Activated CD8-positive, alpha-beta T cell treated with anti-CD3 and anti-CD28 coated beads, Interleukin-2, amount 10 ng/mL, durations not matched to agents 7 days and 5 days (primary cell): Measurements from ENCODE around the gene SBDS. TPM values are rescaled to one million over a fixed set of nuclear protein-coding genes. Genes with fewer than 3 reads are reported as not detected.
"Not testable (repeated sequence)": the region's sequence is repeated elsewhere in the genome, so short reads cannot be mapped to it uniquely, and the experiment has no call there.

Source experiments
- ATAC-seq: fragments of 150-1000 bp; cut with Tn5 transposase; one replicate; pipeline ENCODE4 v1.10.0; 2021; ENCODE audit warnings: moderate library complexity
- CTCF ChIA-PET: fragments of 350-600 bp; sonication (Branson Sonifier 250); formaldehyde crosslinking; loops from one replicate; lab custom pipeline; 2021; ENCODE audit warnings: antibody characterized with exemption; lab: Charles Lee
- POLR2A ChIA-PET: fragments of 350-600 bp; sonication (Branson Sonifier 250); formaldehyde crosslinking; loops from one replicate; lab custom pipeline; 2021; ENCODE audit warnings: antibody characterized with exemption; lab: Charles Lee
- DNase-seq: peaks from one replicate; pipeline ENCODE4 v3.0.0-alpha.2; 2020
- H3K27ac Mint-ChIP-seq: one replicate; pipeline ENCODE4 v1.8.0; 2021; ENCODE audit warnings: mild to moderate bottlenecking, mixed read lengths
- H3K27me3 Mint-ChIP-seq: one replicate; pipeline ENCODE4 v1.8.0; 2021; ENCODE audit warnings: low read depth, mixed read lengths
- H3K36me3 Mint-ChIP-seq: one replicate; pipeline ENCODE4 v1.8.0; 2021; ENCODE audit warnings: low read depth, mixed read lengths
- H3K4me1 Mint-ChIP-seq: one replicate; pipeline ENCODE4 v1.8.0; 2021; ENCODE audit warnings: low read depth, mixed read lengths
- H3K4me3 Mint-ChIP-seq: one replicate; pipeline ENCODE4 v1.8.0; 2021; ENCODE audit warnings: mild to moderate bottlenecking, mixed read lengths
- H3K9me3 Mint-ChIP-seq: one replicate; pipeline ENCODE4 v1.8.0; 2022; ENCODE audit warnings: mixed read lengths; ENCODE audit not compliant: insufficient read depth
- total RNA-seq, 2 experiments: library from RNA; stranded (reverse); gene quantifications; one replicate each; pipeline ENCODE4 v1.2.3, GENCODE V29; 2021

The SBDS gene
- total RNA-seq, 2 experiments from 2014 or later = 40.1 to 40.8 TPM

DNA sequence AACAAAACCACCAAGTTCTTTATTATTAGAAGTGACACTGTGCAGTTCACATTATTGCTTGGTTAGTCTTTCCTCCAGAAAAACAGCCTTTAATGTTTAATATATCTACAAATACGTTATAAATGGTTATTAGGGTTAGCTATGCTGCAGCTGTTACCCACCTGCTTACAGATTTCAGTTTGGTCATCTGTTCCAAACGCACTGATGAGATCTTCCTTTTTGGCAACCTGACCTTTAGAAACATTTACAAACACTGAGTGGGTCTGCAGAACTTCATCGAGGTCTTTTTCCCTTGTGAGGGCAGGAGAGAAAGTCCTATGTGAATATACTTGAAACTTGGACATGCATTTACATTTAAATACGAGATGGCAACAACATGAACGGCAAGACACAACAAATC, 1.3 kb downstream of the SBDS start:
- Mint-ChIP-seq H3K4me3 (peak overlapping the region; percentile 99), H3K4me1 (peaks cover 36% of the 10 kb centered on the region), H3K27ac (peak overlapping the region; percentile 96), H3K36me3 (peaks cover 31% of the 10 kb centered on the region)
- CTCF ChIA-PET, DNase-seq, H3K9me3 Mint-ChIP-seq, H3K27me3 Mint-ChIP-seq, ATAC-seq: not testable (repeated sequence)
- POLR2A ChIA-PET = interaction anchor here (1.9 kb wide), 1 partner anchor 149 kb away, joined by 13 read pairs; no protein-coding TSS in a partner anchor

DNA sequence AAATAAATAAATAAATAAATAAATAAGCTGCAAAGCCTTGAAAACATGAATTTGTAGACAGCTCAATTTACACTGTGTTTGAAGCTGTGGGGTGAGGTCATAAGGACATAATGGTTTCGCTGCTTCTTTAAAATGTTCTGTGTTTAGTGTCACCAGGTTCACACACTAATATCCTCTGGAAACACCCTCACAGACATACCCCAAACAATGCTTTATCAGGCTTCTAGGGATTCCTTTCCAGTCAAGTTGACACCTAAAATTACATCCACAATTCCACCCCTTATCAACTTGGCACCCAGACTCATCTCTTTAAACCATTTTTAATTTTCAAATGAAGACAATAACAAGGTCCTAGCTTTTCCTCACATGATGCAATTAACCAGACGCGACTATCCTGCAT, 5.8 kb downstream of the SBDS start:
- H3K4me3 Mint-ChIP-seq, H3K27me3 Mint-ChIP-seq, DNase-seq, CTCF ChIA-PET, H3K9me3 Mint-ChIP-seq, ATAC-seq, H3K27ac Mint-ChIP-seq: not testable (repeated sequence)
- Mint-ChIP-seq H3K36me3 (peaks cover 42% of the 10 kb centered on the region), H3K4me1 (peaks cover 23% of the 10 kb centered on the region)
- POLR2A ChIA-PET = interaction anchor here (0.7 kb wide), 1 partner anchor 67 kb away, joined by 3 read pairs; no protein-coding TSS in a partner anchor

DNA sequence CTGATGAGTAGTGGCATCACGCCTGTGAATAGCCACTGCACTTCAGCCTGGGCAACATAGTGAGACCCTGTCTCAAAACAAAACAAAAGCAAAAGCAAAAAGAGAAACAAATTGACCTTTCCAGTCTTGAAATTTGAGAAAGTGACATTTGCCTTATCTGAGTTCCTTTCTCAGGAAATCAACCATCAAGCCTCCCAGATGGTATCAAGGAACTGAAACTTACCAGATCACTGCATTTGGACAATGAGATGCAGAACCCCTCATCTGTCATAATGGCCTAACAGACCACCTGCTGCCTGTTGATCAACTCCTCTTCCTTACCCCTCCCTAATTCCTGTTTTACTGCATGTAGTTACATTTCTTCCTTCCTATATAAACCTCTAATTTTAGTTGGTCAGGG, 15.1 kb downstream of the SBDS start:
- DNase-seq, CTCF ChIA-PET, ATAC-seq, H3K4me3 Mint-ChIP-seq, POLR2A ChIA-PET, H3K27me3 Mint-ChIP-seq, H3K4me1 Mint-ChIP-seq, H3K27ac Mint-ChIP-seq, H3K36me3 Mint-ChIP-seq: not testable (repeated sequence)
- peaks cover 11% of the 10 kb centered on the region for H3K9me3 Mint-ChIP-seq

DNA sequence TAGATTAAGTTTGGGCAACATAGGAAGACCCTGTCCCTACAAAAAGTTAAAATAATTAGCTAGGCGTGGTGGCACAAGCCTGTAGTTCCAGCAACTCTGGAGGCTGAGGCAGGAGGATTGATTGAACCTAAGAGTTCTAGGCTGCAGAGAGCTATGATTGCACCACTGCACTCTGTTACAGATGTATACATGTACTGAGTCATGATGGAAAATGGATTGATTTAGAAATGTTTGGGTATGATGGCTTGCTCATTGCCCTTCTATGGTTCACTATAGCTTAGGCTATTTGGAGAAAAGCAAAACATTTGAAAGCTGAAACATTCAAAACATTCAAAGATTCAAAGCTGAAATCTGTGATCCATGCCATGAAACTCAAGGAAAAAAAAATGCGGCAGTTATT, 16.4 kb downstream of the SBDS start:
- H3K4me1 Mint-ChIP-seq, H3K27me3 Mint-ChIP-seq, POLR2A ChIA-PET, H3K36me3 Mint-ChIP-seq, H3K27ac Mint-ChIP-seq, DNase-seq, ATAC-seq, CTCF ChIA-PET, H3K4me3 Mint-ChIP-seq: not testable (repeated sequence)
- peaks cover 11% of the 10 kb centered on the region for H3K9me3 Mint-ChIP-seq

DNA sequence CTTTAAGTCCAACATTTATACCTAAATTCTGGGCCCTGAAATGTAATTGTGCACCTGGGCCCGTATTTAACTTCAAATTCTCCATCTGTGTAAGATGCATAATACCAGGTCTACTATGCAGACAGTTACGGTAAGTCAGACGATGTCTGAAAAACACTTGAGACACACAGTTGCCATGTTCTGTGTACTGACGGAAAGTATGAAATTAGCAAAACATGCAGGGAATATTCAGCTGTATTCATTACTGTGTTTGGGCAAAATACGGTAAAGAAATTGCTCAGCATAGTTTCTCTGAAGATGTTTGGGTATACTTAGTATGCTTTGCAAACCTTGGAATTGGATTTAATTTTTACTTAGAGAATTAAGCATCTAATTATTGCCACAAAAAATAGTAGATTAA, 17.1 kb downstream of the SBDS start:
- H3K4me3 Mint-ChIP-seq, DNase-seq, H3K4me1 Mint-ChIP-seq, POLR2A ChIA-PET, H3K27ac Mint-ChIP-seq, H3K36me3 Mint-ChIP-seq, CTCF ChIA-PET, ATAC-seq, H3K27me3 Mint-ChIP-seq: not testable (repeated sequence)
- peaks cover 11% of the 10 kb centered on the region for H3K9me3 Mint-ChIP-seq

DNA sequence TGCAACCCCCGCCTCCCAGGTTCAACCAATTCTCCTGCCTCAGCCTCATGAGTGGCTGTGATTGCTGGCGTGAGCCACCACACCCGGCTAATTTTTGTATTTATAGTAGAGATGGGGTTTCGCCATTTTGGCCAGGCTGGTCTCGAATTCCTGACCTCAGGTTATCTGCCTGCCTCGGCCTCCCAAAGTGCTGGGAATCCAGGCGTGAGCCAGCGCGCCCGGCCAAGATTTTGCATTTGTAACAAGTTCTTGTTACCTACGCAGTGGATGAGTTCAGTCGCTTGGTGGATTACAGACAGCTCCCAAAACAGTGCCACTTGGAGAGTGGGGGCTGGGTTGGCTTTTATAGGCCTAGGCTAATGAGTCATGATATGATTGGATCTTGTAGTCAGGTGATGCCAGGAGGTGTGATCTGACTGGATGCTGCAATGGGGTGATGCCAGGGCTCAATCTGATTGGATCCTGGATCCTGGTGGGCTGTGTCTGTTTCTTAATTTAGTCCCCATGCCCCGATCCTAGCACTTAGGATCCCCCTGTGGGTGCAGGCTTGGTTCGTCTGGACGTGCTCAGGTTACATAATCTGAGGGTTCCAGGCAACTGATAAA, 20.3 kb downstream of the SBDS start:
- Mint-ChIP-seq H3K27ac (no peak overlapping the region), H3K36me3 (peaks cover 2% of the 10 kb centered on the region), H3K9me3 (peaks cover 5% of the 10 kb centered on the region), H3K27me3 (no peaks in the 10 kb centered on the region), H3K4me3 (no peak overlapping the region), H3K4me1 (no peaks in the 10 kb centered on the region)
- CTCF ChIA-PET = no interaction called here
- POLR2A ChIA-PET = no interaction called here
- ATAC-seq (no peak), DNase-seq (no peak)

DNA sequence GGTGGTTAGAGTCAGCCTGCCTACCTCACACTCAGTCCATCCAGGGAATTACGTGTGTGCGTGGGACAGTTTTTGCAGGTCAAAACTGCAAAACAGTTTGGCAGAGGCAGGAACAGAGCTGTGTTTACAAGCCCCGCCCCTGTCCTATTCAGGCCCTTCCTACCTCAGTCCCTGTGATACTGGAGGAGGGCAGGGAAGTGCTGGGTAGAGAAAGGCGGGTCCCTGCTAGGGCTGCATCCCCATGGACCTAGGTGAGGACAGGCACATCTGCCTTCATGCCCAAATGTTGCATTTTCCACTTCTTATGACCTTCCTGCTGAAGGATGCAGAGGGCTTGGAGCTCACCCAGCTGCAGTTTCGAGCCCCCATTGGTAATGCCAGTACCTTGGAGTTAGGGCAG, 25.1 kb downstream of the SBDS start:
- Mint-ChIP-seq H3K4me1 (no peaks in the 10 kb centered on the region), H3K4me3 (no peak overlapping the region), H3K27me3 (no peaks in the 10 kb centered on the region), H3K27ac (no peak overlapping the region), H3K9me3 (no peaks in the 10 kb centered on the region), H3K36me3 (no peaks in the 10 kb centered on the region)
- CTCF ChIA-PET = no interaction called here
- POLR2A ChIA-PET = no interaction called here
- no peak for ATAC-seq
- DNase-seq = no peak

DNA sequence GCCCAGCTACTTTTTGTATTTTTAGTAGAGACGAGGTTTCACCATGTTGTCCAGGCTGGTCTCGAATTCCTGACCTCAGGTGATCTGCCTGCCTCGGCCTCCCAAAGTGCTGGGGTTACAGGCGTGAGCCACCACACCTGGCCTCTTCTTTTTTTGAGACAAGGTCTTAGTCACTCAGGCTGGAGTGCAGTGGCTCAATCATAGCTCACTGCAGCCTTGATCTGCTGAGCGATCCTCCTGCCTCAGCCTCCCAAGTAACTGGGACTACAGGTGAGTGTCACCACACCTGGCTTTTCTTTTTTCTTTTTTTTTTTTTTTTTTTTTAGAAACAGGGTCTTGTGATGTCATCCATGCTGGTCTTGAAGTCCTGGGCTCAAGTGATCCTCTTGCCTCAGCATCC, 26.4 kb downstream of the SBDS start:
- H3K4me1 Mint-ChIP-seq, POLR2A ChIA-PET, H3K36me3 Mint-ChIP-seq, H3K27ac Mint-ChIP-seq, DNase-seq, H3K4me3 Mint-ChIP-seq, H3K27me3 Mint-ChIP-seq, H3K9me3 Mint-ChIP-seq, ATAC-seq, CTCF ChIA-PET: not testable (repeated sequence)

DNA sequence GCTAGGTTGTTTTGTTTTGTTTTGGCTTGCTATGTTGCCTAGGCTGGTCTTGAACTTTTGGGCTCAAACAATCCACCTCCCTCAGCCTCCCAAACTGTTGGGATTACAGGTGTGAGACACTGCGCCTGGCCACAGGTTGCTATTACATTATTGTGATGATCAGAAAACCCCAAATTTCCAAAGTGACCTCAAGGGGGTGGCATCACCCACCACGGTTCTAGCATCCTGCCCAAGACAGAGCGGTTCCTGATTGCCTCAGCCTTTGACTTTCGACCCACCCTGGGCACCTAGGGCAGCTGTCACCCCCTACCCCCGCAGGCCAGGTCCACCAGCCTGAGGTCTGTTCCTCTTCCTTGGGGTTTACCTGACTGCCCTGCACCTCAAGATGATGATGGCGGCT, 28.4 kb downstream of the SBDS start:
- DNase-seq (no peak), ATAC-seq (no peak)
- CTCF ChIA-PET = no interaction called here
- H3K9me3 Mint-ChIP-seq = no peaks in the 10 kb centered on the region
- H3K4me1 Mint-ChIP-seq = no peaks in the 10 kb centered on the region
- H3K4me3 Mint-ChIP-seq = no peak overlapping the region
- H3K36me3 Mint-ChIP-seq = no peaks in the 10 kb centered on the region
- no peak overlapping the region for H3K27ac Mint-ChIP-seq
- POLR2A ChIA-PET = no interaction called here
- H3K27me3 Mint-ChIP-seq = no peaks in the 10 kb centered on the region

DNA sequence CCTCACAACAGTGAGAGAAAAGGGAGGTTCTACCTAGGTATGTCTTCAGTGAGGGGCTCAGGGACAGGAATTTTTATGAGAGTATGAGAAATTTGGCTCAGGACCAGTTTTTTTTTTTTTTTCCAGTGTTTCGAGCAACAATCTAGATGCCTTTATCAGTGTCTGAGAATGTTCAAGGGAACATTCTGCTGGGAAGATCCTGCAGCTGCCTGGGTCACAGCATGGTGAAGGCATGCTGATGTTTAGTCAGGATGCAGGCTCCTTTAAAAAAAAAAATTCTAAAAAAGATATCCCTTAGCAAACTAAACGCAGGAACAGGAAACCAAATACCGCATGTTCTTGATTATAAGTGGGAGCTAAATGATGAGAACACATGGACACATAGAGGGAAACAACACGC, 31.0 kb downstream of the SBDS start:
- Mint-ChIP-seq H3K36me3 (peaks cover 8% of the 10 kb centered on the region), H3K27me3 (no peaks in the 10 kb centered on the region), H3K9me3 (no peaks in the 10 kb centered on the region), H3K27ac (no peak overlapping the region), H3K4me3 (no peak overlapping the region), H3K4me1 (no peaks in the 10 kb centered on the region)
- ATAC-seq (no peak), DNase-seq (no peak)
- CTCF ChIA-PET = no interaction called here
- POLR2A ChIA-PET = no interaction called here

DNA sequence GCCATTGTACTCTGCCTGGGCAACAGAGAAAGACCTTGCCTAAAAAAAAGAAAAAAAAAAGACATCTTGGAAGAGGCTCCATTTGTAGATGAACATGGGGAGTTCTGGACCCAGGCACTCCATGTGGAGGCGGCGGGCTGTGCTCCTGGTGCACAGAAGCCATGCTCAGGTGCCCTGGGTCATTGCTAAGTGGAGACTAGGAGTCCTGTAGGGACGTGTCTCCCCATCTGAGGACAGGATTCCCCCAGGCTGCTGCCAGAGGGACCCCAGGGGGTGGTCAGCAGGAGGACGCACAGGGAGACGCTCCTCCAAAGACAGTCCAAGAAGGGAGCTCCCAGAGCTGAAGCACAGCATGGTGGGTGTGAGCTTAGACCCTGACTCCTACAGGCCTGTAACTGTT, 34.3 kb downstream of the SBDS start:
- DNase-seq = no peak
- ChIA-PET POLR2A (no interaction called here), CTCF (no interaction called here)
- no peak overlapping the region for H3K4me3 Mint-ChIP-seq
- H3K9me3 Mint-ChIP-seq = no peaks in the 10 kb centered on the region
- peaks cover 31% of the 10 kb centered on the region for H3K36me3 Mint-ChIP-seq
- no peaks in the 10 kb centered on the region for H3K27me3 Mint-ChIP-seq
- peak overlapping the region; percentile 30 for H3K27ac Mint-ChIP-seq
- ATAC-seq = no peak
- H3K4me1 Mint-ChIP-seq = no peaks in the 10 kb centered on the region

DNA sequence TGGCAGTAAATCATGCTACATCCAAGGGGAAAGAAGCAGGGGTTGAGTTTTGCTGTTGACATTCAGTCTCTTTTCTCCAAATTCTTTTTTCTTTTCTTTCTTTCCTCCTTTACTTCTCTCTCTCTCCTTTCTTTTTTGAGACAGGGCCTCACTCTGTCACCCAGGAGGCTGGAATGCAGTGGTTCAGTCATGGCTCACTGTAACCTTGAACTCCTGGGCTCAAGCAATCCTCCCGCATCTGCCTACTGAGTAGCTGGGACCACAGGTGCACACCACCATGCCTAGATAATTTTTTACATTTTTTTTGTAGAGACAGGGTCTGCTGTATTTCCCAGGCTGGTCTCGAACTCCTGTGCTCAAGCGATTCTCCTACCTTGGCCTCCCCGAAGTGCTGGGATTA, 35.2 kb downstream of the SBDS start:
- DNase-seq (no peak), ATAC-seq (no peak)
- CTCF ChIA-PET = no interaction called here
- Mint-ChIP-seq H3K4me1 (no peaks in the 10 kb centered on the region), H3K4me3 (no peak overlapping the region), H3K9me3 (no peaks in the 10 kb centered on the region), H3K27ac (no peak overlapping the region), H3K36me3 (peaks cover 33% of the 10 kb centered on the region), H3K27me3 (no peaks in the 10 kb centered on the region)
- POLR2A ChIA-PET = no interaction called here
